GM12875 (cell line): ENCODE results near the gene USP24.

ENCODE experiments used
- H3K4me3 ChIP-seq: one replicate; pipeline ENCODE4 v1.5.1; 2011; ENCODE audit warnings: low read depth, low read length, control low read depth
- TF ChIP-seq, protein P1 (sequence below): IDR thresholded peaks from 2 replicates; pipeline ENCODE4 v1.5.1; 2011; ENCODE audit warnings: low read depth, mild to moderate bottlenecking, control low read depth, inconsistent platforms, low read length, moderate library complexity, borderline replicate concordance; ENCODE audit not compliant: insufficient read depth

Gene USP24, protein sequence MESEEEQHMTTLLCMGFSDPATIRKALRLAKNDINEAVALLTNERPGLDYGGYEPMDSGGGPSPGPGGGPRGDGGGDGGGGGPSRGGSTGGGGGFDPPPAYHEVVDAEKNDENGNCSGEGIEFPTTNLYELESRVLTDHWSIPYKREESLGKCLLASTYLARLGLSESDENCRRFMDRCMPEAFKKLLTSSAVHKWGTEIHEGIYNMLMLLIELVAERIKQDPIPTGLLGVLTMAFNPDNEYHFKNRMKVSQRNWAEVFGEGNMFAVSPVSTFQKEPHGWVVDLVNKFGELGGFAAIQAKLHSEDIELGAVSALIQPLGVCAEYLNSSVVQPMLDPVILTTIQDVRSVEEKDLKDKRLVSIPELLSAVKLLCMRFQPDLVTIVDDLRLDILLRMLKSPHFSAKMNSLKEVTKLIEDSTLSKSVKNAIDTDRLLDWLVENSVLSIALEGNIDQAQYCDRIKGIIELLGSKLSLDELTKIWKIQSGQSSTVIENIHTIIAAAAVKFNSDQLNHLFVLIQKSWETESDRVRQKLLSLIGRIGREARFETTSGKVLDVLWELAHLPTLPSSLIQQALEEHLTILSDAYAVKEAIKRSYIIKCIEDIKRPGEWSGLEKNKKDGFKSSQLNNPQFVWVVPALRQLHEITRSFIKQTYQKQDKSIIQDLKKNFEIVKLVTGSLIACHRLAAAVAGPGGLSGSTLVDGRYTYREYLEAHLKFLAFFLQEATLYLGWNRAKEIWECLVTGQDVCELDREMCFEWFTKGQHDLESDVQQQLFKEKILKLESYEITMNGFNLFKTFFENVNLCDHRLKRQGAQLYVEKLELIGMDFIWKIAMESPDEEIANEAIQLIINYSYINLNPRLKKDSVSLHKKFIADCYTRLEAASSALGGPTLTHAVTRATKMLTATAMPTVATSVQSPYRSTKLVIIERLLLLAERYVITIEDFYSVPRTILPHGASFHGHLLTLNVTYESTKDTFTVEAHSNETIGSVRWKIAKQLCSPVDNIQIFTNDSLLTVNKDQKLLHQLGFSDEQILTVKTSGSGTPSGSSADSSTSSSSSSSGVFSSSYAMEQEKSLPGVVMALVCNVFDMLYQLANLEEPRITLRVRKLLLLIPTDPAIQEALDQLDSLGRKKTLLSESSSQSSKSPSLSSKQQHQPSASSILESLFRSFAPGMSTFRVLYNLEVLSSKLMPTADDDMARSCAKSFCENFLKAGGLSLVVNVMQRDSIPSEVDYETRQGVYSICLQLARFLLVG (N-terminal part only)

DNA sequence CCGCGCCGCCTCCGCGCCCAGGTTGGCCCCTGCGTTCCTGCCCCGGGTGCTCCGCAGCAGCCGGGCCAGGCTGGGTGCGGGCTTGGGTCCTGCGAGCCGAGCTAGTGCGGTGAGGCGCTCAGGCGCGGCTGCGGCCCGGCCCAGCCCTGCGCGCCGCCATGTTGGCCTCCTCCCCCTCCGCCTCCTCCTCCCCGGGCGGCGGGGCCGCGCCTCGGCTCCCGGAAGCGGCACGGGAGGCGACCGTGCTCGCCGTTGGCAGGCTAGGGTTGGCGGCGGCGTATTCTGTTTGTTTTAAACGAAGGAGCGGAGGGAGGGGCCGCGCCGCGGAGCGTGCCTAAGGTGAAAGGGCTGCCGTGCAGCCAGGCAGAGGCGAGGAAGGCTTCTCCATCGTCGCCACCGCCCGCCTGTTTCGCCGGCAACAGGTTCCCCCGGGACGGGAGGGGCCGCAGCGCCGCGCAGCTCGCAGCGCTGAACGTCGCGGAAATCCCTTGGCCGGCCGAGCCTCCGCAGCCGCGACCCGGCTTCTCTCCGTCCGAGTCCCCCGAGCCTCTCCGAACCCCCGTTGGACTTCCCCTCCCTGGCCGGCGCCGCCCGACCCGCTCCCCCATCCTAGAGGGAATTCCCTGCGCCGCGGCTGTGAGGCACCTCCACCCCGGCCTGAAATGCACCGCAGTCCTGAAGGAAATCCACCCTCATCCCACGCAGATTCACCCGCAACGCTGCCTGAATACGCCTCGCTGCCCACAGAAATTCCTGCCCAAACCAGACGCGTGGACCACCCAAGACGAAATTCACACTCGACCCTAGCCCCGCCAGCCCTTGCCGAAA, at the start of gene USP24:
USP24 (minus strand) TSS at position 171 of the 828 bp plus-strand sequence. CDS start 251 bp downstream, outside the sequence.
- TF ChIP-seq, protein P1, sequence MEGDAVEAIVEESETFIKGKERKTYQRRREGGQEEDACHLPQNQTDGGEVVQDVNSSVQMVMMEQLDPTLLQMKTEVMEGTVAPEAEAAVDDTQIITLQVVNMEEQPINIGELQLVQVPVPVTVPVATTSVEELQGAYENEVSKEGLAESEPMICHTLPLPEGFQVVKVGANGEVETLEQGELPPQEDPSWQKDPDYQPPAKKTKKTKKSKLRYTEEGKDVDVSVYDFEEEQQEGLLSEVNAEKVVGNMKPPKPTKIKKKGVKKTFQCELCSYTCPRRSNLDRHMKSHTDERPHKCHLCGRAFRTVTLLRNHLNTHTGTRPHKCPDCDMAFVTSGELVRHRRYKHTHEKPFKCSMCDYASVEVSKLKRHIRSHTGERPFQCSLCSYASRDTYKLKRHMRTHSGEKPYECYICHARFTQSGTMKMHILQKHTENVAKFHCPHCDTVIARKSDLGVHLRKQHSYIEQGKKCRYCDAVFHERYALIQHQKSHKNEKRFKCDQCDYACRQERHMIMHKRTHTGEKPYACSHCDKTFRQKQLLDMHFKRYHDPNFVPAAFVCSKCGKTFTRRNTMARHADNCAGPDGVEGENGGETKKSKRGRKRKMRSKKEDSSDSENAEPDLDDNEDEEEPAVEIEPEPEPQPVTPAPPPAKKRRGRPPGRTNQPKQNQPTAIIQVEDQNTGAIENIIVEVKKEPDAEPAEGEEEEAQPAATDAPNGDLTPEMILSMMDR, result no peak
- H3K4me3 ChIP-seq, result peak within 1 kb of the TSS; percentile 95

DNA sequence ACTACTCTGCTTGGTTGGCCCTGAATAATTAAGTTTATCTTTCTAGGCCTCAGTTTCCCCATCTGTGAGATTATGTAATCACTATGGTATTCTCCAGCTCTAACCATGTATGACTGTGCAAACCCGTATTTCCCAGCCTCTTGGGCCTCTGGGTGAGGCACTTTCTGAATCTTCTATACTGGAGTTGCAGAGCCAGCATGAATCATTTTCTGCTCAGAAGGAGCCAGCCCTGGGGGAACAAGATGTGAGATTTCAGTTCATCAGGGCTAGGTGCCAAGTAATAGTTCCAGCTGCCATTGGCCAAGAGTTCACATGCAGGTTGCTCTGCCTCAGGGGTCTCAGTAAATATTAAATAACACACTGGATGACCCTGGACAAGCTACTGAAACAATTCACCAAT, 47.7 kb upstream of the USP24 start:
- no peak overlapping the region for H3K4me3 ChIP-seq
- TF ChIP-seq, protein P1, result no peak

DNA sequence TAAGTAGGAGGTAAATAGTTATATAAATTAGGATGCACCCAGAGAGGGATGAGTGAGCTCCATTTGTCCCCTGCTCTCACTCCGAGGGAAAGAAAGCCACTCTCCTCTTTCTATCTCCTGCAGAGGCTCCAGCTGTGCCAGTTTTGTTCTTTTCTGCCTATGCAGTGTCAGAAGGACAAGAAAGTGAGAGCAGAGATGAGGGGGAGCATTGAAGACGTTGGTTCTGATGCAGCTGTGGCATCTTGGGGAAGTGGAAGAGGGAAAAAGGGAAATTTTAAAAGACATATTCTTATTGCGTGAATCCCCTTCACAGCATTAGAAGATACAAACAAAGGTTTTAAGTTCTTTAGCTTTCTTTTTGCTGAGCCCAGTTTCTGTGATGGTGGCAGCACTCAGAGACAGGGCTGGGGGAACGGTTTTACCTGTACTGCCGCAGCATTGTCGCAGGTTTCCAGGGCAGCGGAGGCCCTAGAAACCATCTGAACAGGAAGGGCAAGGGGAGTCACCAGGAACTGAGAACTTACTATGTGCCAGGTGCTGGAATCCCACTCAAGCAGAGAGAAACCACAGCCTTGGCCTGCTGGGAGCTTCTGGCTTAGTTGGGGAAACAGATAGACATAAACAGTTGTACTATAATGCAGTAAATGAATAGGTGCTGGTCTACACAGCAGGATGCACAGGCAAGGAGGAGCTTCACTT, 44.9 kb upstream of the USP24 start:
- TF ChIP-seq, protein P1, result no peak
- H3K4me3 ChIP-seq, result no peak overlapping the region

DNA sequence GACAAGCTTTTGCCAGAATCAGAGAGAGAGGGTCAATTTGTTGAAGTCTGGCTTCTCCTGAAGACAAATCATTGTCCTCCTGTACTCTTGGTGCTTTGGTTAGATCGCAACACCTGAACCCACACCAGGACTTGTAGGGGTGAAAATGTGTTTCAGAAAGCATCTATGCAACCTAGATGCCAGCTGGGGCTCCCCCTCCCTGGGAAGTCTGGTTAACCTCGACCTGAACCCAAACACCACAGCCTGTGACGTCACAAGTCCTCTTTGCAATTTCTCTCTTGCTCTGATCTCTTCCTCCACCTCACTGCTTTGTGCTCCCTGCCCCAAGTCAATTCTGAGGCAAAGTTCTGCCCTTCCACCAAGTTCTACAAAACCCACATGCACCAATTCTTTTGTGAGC, 42.8 kb upstream of the USP24 start:
- H3K4me3 ChIP-seq, result no peak overlapping the region
- TF ChIP-seq, protein P1, result no peak

DNA sequence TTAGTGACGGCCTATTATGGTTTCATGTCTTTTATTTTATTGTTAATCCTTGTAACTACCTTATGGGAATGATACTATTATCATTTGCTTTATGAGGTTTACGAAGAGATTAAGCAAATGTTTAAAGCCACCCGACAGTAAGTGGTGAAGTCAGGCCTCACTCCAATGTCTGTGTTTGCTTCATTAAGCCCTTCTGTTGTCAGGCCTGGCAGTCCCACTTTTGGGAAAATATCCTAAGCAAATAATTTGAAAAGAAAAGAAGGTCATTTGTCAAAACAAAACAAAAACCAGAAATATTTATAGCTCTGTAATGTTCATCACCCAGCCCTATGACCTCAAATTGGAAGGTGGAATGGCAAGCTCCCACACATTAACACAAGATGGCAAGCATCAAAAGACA, 40.7 kb upstream of the USP24 start:
- TF ChIP-seq, protein P1, result no peak
- H3K4me3 ChIP-seq, result no peak overlapping the region
